HG02759 (cell line): ENCODE results near the gene CDH10.

Experiments used
- ATAC-seq: cut with Tn5 transposase; IDR thresholded peaks from one replicate; pipeline ENCODE4 v1.9.1; 2021; ENCODE audit warnings: mild to moderate bottlenecking, moderate library complexity; ENCODE audit not compliant: unreplicated experiment

Gene CDH10

DNA sequence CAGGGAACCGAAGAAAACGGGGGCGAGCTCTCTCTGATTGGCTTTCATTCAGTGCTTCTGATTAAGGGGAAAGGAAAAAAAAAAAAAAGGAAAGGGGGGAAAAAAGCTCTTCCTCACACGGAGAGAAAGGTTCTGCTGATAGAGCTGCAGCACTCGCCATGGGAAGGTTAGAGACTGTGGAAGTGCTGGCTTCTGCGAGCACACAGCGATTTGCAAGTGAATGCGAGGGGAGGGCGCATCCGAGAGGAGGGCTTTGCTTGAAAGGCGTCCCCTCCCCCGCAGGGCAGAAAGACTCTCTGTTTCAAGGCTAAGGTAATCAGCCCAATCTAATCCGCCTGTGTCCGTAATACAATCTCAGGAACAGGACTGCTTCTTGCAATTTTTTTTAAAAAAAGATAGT, at the start of gene CDH10:
CDH10 (minus strand) TSS at position 218 of the 400 bp plus-strand sequence. CDS start 51,488 bp downstream, outside the sequence.
- no peak for ATAC-seq

DNA sequence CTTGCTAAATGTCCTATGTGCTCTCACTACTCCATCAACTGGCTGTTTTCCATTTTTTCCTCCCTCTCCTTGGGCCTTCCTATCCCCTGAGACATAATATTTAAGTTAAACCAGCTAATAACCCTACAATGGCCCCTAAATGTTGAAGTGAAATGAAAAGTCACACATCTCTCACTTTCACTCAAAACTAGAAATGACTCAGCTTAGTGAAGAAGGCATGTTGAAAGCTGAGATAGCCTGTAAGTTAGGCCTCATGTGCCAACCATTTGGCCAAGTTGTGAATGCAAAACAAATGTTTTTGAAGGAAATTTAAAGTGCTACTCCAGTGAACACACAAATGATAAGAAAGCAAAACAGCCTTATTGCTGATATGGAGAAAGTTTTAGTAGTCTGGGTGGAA, 48.8 kb upstream of the CDH10 start:
- ATAC-seq: no peak

DNA sequence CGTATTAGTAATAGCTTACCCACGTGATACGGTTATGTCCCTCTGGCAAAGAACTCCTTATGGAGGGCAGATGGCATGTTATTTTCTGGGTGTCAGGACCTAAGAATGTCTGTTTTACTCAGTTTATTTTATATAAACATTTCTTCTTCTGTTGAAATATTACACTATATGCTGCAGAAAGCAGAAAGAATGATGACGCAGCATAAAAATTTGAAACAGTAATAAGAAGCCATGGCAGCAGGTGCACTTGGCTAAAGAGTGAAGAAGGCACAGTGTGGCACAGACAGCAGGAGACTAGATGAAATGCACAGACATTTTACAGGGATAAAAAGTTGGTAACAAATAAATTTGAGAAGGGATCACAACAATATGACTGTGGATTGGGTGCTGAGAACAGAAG, 46.3 kb upstream of the CDH10 start:
- no peak for ATAC-seq

DNA sequence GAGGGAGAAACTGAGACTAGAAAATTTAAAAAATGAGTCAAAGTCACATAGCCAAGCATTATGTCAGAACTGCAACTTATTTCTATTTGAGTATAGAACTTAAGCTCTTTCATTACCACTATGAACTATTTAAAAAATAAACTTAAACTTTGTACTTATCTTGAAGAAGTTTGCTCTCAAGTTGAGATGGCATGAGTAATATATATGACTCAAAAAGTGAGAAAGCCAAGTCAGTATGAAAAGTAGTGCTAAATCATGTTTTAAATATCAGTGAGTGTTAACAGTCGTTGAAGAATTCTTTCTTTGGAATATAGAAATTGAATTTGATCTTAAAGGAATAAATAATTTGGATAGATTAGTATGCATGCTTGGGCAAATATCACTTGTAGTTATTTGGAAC, 36.3 kb upstream of the CDH10 start:
- no peak for ATAC-seq

GRCh38 chr5:24668050-24668449, 23.3 kb upstream of the CDH10 start:
- no peak for ATAC-seq

DNA sequence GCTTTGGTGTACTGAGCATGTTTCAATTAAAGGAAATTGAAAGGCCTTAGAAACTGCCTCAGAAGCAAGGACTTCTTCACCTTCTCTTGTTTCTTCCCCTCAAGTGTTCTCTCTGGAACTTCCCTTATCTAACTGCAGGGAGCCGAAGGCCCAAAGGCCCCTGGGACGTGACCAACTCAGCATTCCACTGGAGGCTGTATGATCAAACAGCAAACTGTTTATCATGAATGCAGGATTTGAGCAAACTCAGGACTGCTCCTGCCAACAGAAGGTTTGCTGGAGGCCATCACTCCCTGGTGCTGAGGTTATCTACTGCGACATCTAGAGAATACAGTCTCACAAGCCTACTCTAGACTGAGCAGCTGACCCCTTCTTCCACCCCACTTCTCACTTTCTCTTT, 4.8 kb upstream of the CDH10 start:
- ATAC-seq: no peak

DNA sequence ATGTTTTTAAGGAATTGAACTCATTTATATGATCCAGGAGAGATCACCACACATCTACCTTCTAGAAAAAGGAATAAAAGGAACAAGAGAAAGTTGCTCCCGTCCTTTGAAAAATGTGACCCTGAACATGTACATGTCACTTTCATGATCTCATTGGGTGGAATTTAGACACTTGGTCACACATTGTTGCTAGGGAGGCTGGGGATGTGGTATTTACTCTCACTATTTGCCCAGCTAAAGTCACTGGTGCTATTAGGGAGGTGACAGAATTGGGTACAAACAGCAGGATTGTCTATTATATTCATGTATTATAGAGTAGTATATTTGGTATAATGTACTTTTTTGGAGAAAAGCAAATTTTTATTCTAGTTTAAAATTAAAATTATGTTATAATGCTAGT, 2.1 kb upstream of the CDH10 start:
- ATAC-seq: no peak

- ATAC-seq: no peak
These were observed 705 bp upstream of the CDH10 start for GRCh38 chr5:24645483-24645882.

- no peak for ATAC-seq
These were observed 898 bp downstream of the CDH10 start for GRCh38 chr5:24643880-24644279.

- no peak for ATAC-seq
These were observed 1.6 kb downstream of the CDH10 start for GRCh38 chr5:24643156-24643555.

DNA sequence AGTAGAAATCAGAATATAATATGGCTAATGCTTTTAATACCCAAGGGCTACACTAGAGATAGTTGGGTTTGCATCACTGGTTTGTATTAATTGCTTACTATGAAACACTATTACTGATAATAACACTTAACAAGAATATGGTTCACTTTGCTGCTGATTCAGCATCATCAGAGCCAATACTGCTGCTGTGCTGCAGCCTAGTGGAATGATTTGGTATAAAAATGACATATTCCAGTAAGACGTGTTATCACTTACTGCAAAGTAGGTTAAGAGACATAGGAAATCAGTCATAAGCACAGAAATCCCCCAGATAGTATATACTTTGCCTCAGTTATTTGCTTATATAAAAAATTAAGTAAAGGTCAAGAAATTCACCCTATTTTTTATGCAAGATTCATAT, 2.8 kb downstream of the CDH10 start:
- ATAC-seq: peak; percentile 47

DNA sequence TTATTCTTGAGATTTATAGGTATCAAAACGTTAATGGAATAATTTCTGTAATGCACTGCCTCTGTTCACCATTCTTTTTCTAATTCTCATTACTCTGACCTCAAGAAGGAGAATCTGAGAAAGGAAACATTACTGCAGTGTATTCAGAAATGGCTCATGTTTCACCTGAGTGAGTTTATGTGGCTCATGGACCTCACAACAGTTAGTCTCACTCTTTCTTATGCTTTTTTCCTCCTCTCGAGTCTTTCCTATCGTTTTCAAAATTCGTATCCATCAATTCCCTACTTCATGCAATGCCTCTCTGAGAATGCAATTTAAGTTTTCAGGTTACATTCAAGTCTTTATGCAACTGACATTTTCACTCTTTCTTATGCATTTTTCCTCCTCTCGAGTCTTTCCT, 9.6 kb downstream of the CDH10 start:
- no peak for ATAC-seq

DNA sequence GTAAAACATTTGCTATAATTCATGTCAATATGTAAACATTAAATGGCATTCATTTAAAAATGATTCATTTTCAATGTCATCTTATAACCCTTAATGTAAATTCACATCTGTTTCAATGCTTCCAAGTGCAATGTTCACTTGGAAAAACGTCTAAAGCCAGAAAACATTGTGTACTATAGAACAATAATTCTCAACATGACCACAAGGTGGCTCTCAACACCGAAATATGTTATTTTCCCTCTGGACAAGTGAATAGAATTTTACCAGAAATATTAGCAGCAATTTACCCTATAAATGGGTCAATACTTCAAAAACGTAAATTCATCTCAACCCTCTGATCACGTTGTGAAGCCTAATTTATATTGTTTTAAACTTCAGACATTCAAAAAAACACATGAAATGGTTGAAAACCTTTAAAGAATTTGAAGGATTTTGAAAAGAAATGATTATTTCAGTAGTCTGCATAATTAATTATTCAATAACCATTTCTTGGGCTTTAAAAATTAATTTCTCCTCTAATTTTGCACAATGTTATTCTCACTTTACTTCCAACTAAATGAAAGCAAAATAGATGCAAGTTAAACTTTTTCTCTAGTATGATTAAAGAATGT, 11.0 kb downstream of the CDH10 start:
- ATAC-seq: peak; percentile 58

- no peak for ATAC-seq
These were observed 12.4 kb downstream of the CDH10 start for GRCh38 chr5:24632353-24632752.

DNA sequence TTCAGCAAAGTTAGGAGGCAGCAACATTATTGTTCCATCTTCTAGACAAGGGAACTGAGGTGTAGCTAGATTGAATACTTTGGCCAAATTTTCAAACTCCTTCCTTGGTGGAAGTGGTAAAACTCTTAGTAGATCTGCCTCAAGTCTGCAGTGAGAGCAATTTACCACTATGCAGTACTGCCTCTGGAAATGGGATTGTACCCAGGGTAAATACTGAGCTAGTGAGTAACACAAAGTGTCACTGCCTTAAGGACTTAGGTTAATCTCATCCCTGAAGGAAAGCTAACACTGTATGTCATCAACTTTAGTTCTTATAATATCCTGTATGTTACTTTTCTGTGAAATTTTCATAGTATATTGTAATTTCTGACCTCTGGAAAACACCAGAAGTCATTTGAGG, 13.9 kb downstream of the CDH10 start:
- ATAC-seq: no peak

GRCh38 chr5:24629798-24630197, 15.0 kb downstream of the CDH10 start:
- ATAC-seq: no peak

DNA sequence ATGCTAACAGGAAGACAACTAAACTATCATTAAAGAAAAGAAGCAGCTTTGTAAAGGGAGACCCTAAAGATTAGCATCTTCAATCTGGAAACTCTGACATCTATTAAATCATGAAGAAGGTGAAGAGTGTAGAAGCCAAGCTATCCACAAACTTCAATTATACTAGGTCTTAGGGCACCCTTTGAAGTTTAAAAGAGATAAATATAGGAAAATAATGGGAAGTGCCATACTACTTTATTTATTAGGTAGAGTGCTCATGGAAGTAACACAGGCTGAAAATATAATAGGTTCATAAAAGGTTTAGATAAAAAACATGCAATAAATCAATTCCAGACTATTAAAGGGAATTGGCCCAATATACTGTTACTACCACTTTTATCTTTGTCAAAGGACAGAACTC, 19.9 kb downstream of the CDH10 start:
- no peak for ATAC-seq

- ATAC-seq: no peak
These were observed 21.2 kb downstream of the CDH10 start for GRCh38 chr5:24623624-24624023.

DNA sequence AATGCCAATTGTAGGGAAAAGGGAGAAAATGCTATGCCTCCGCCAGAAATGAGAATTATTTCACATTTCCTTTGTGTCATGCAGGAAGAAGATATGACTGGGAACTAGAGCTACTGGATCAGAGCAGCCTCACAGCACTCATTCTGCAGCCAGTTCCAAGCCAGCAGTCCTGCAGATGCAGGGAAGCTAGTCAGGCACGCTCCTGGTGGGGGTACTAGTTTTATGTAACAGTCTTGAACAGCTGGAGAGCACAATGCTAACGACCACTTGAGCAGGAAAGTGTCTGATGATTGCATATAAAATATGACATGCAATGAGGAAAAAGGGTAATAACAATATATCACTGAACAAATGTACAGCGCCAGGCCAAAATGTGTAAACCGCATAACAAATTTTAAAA, 21.7 kb downstream of the CDH10 start:
- no peak for ATAC-seq

DNA sequence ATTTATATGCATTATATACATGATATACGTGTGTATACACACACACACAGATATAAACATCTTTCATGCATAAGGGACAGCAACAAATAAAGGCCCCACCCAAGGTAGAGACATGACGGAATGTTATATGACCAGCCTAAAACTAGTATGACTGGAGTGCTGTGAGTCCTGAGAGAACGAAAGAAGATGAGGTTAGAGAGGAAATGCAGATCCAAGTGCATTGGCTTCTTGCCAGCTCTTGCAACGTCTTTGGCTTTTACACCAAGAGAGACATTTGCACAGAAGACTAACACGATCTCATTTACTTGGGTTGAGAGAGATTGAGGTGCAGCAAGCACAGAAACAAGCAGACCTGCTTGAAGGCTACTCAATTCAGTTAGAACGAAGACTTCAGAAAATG, 23.0 kb downstream of the CDH10 start:
- no peak for ATAC-seq

GRCh38 chr5:24616566-24616965, 28.2 kb downstream of the CDH10 start:
- no peak for ATAC-seq

DNA sequence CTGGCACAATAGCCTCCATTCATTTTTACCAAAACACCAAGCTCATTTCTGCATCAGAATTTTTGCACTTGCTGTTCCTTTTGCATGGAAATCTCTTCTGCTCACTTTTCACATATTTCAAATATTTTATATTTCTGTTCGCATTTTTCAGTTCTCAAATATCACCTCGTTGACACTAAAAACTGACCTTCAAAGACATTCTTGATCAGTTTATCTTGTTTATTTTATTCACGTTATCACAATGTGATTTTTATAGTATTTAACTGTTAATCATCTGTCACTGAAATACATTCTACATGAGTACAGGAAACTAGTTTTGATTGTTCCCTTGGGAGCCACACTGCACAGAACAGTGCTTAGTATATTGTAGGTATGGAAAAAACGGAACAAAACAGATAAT, 29.6 kb downstream of the CDH10 start:
- ATAC-seq: no peak

GRCh38 chr5:24609706-24610105, 35.1 kb downstream of the CDH10 start:
- ATAC-seq: no peak
